IMR-90 (cell line): Measurements from ENCODE around the gene PRDM15. TPM values are rescaled to one million over a fixed set of nuclear protein-coding genes. Genes with fewer than 3 reads are reported as not detected.

ENCODE experiments used
- ATAC-seq: fragments of 200-7000 bp; cut with Tn5 transposase; 2 replicates; pipeline ENCODE4 v1.9.1; 2020; ENCODE audit warnings: low read depth, mild to moderate bottlenecking, moderate library complexity
- BruUV-seq: library from RNA; stranded (reverse); fragments of 400-500 nt; replicated peaks from 2 replicates; lab custom pipeline; 2021; lab: Mats Ljungman, UMichigan
- CTCF ChIA-PET: fragments of 300-600 bp; formaldehyde crosslinking; extraction: SDS; loops from one replicate; lab custom pipeline; 2021; ENCODE audit warnings: antibody characterized with exemption; lab: Yijun Ruan, JAX
- POLR2A ChIA-PET: fragments of 300-600 bp; sonication (Branson Sonifier 250); formaldehyde crosslinking; loops from one replicate; lab custom pipeline; 2022; ENCODE audit warnings: antibody characterized with exemption; ENCODE audit not compliant: unreplicated experiment; lab: Charles Lee
- DNase-seq: peaks from one replicate; pipeline ENCODE4 v3.0.0; 2013
- H2AFZ ChIP-seq: replicated peaks from 2 replicates; pipeline ENCODE3; 2013; ENCODE audit warnings: low read length, mild to moderate bottlenecking; ENCODE audit not compliant: poor library complexity
- H2AK5ac ChIP-seq: 2 replicates; pipeline ENCODE4 v1.6.1; 2013; ENCODE audit warnings: low read depth, low read length, inconsistent platforms
- H2AK9ac ChIP-seq: replicated peaks from 2 replicates; pipeline ENCODE3; 2013; ENCODE audit warnings: mild to moderate bottlenecking, low read depth, low read length, moderate library complexity; ENCODE audit not compliant: poor library complexity
- H2BK120ac ChIP-seq: 2 replicates; pipeline ENCODE4 v1.6.1; 2013; ENCODE audit warnings: low read depth, low read length, inconsistent platforms
- H2BK15ac ChIP-seq: 3 replicates; pipeline ENCODE4 v1.6.1; 2013; ENCODE audit warnings: low read depth, low read length, inconsistent platforms
- H2BK20ac ChIP-seq: 2 replicates; pipeline ENCODE4 v1.6.1; 2013; ENCODE audit warnings: low read depth, mild to moderate bottlenecking, inconsistent platforms, low read length, moderate library complexity
- H2BK5ac ChIP-seq: 2 replicates; pipeline ENCODE4 v1.6.1; 2013; ENCODE audit warnings: mild to moderate bottlenecking, low read depth, low read length, inconsistent platforms; ENCODE audit not compliant: poor library complexity, severe bottlenecking
- H3K14ac ChIP-seq: replicated peaks from 2 replicates; pipeline ENCODE4 v1.6.1; 2013; ENCODE audit warnings: low read depth, low read length, inconsistent platforms
- H3K18ac ChIP-seq: 2 replicates; pipeline ENCODE4 v1.6.1; 2013; ENCODE audit warnings: low read depth, low read length, control low read depth
- H3K23ac ChIP-seq: 2 replicates; pipeline ENCODE4 v1.6.1; 2013; ENCODE audit warnings: low read depth, low read length, inconsistent platforms
- H3K27ac ChIP-seq: 2 replicates; pipeline ENCODE4 v1.5.1; 2013; ENCODE audit warnings: mild to moderate bottlenecking, control low read depth, low read length; ENCODE audit not compliant: insufficient read depth
- H3K27me3 ChIP-seq: 2 replicates; pipeline ENCODE4 v1.6.1; 2013; ENCODE audit warnings: low read length; ENCODE audit not compliant: control insufficient read depth, insufficient read depth
- H3K36me3 ChIP-seq: 2 replicates; pipeline ENCODE4 v1.6.1; 2013; ENCODE audit warnings: low read length, mixed read lengths; ENCODE audit not compliant: control insufficient read depth, insufficient read depth
- H3K4ac ChIP-seq: 2 replicates; pipeline ENCODE4 v1.6.1; 2013; ENCODE audit warnings: low read depth, low read length, inconsistent platforms
- H3K4me1 ChIP-seq: 2 replicates; pipeline ENCODE4 v1.6.1; 2013; ENCODE audit warnings: low read length, mixed read lengths; ENCODE audit not compliant: control insufficient read depth, insufficient read depth
- H3K4me2 ChIP-seq: 2 replicates; pipeline ENCODE4 v1.6.1; 2013; ENCODE audit warnings: low read depth, mild to moderate bottlenecking, control low read depth, low read length, moderate library complexity
- H3K4me3 ChIP-seq: 2 replicates; pipeline ENCODE4 v1.5.1; 2013; ENCODE audit warnings: low read depth, mild to moderate bottlenecking, control low read depth, low read length, moderate library complexity; ENCODE audit not compliant: insufficient read depth
- H3K56ac ChIP-seq: 2 replicates; pipeline ENCODE4 v1.6.1; 2013; ENCODE audit warnings: low read length, inconsistent platforms; ENCODE audit not compliant: insufficient read depth; ENCODE audit errors: extremely low read depth
- H3K79me1 ChIP-seq, 2 experiments: 2 replicates each; pipeline ENCODE4 v1.6.1; 2013; ENCODE audit warnings: low read length in 2 of 2, inconsistent platforms in 1 of 2, low read depth in 1 of 2
- H3K9ac ChIP-seq: 2 replicates; pipeline ENCODE4 v1.6.1; 2013; ENCODE audit warnings: low read depth, low read length, control low read depth
- H3K9me1 ChIP-seq: 2 replicates; pipeline ENCODE4 v1.6.1; 2013; ENCODE audit warnings: low read length, inconsistent platforms; ENCODE audit not compliant: insufficient read depth
- H3K9me3 ChIP-seq: 2 replicates; pipeline ENCODE4 v1.6.1; 2013; ENCODE audit warnings: low read length; ENCODE audit not compliant: control insufficient read depth, insufficient read depth
- H4K20me1 ChIP-seq: 2 replicates; pipeline ENCODE4 v1.6.1; 2013; ENCODE audit warnings: low read length, inconsistent platforms; ENCODE audit not compliant: insufficient read depth
- H4K5ac ChIP-seq: 2 replicates; pipeline ENCODE4 v1.6.1; 2013; ENCODE audit warnings: mild to moderate bottlenecking, low read depth, low read length, control low read depth
- H4K8ac ChIP-seq, 2 experiments: 2 replicates each; pipeline ENCODE4 v1.6.1; 2013; ENCODE audit warnings: low read depth in 2 of 2, low read length in 2 of 2, control low read depth in 1 of 2, inconsistent platforms in 1 of 2
- H4K91ac ChIP-seq: 2 replicates; pipeline ENCODE4 v1.6.1; 2013; ENCODE audit warnings: low read depth, low read length, inconsistent platforms; ENCODE audit not compliant: insufficient read depth
- CEBPB ChIP-seq: IDR thresholded peaks from 2 replicates; pipeline ENCODE4 v1.6.1; 2012; ENCODE audit warnings: low read depth, low read length, improper control_type of control experiment
- CHD1 ChIP-seq: IDR thresholded peaks from 2 replicates; pipeline ENCODE4 v1.6.1; 2012; ENCODE audit warnings: low read depth, low read length, improper control_type of control experiment
- FOS ChIP-seq: fragments of 150-350 bp; IDR thresholded peaks from 2 replicates; pipeline ENCODE4 v1.6.1; 2016; ENCODE audit warnings: low read depth, low read length
- MAZ ChIP-seq: IDR thresholded peaks from 2 replicates; pipeline ENCODE4 v1.6.1; 2012; ENCODE audit warnings: low read depth, mild to moderate bottlenecking, low read length, improper control_type of control experiment, moderate library complexity, borderline replicate concordance
- MXI1 ChIP-seq: IDR thresholded peaks from 2 replicates; pipeline ENCODE4 v1.6.1; 2012; ENCODE audit warnings: low read depth, mild to moderate bottlenecking, low read length, moderate library complexity, borderline replicate concordance
- NFE2L2 ChIP-seq: fragments of 150-350 bp; IDR thresholded peaks from 2 replicates; pipeline ENCODE4 v1.6.1; 2016; ENCODE audit warnings: low read depth, mild to moderate bottlenecking, low read length
- POLR2A ChIP-seq: IDR thresholded peaks from 2 replicates; pipeline ENCODE4 v1.6.1; 2012; ENCODE audit warnings: mild to moderate bottlenecking, low read depth, low read length
- RCOR1 ChIP-seq: IDR thresholded peaks from 2 replicates; pipeline ENCODE4 v1.6.1; 2012; ENCODE audit warnings: mild to moderate bottlenecking, low read length, improper control_type of control experiment; ENCODE audit not compliant: insufficient replicate concordance
- RFX5 ChIP-seq: IDR thresholded peaks from 2 replicates; pipeline ENCODE4 v1.8.0; 2012; ENCODE audit warnings: low read depth, mild to moderate bottlenecking, low read length, moderate library complexity
- SMC3 ChIP-seq: fragments of 150-350 bp; IDR thresholded peaks from 2 replicates; pipeline ENCODE4 v1.6.1; 2016; ENCODE audit warnings: low read depth, mild to moderate bottlenecking, antibody characterized with exemption, low read length, moderate library complexity
- WGBS, 2 experiments: methylation state at CpG; one replicate each; pipeline versions ENCODE4 v1.1.5 to v1.1.7; 2013; ENCODE audit warnings: missing lambda C conversion rate in 2 of 2; ENCODE audit not compliant: insufficient read length in 1 of 2; ENCODE audit errors: extremely low coverage in 2 of 2; 5-methylcytosine and 5-hydroxymethylcytosine counted together
- dilution Hi-C: fragments of 300-500 bp; cut with HindIII; formaldehyde crosslinking; loops from one replicate; pipeline ENCODE4 v1.14.3; 2018; ENCODE audit warnings: low sequenced_read_pairs; ENCODE audit not compliant: unreplicated experiment
- in situ Hi-C: fragments of 300-500 bp; cut with MboI; formaldehyde crosslinking; loops from 3 replicates; pipeline ENCODE4 v1.14.3; 2019; ENCODE audit warnings: low sequenced_read_pairs, inconsistent platforms, mixed read lengths
- intact Hi-C: fragments of 100-400 bp; cut with micrococcal nuclease; formaldehyde crosslinking; loops from 2 replicates; pipeline ENCODE4 v1.10.0; 2022
- polyA plus RNA-seq, 3 experiments: library from polyadenylated mRNA; depleted of rRNA; stranded (reverse); fragments of >200 nt; gene quantifications; 2 replicates each; pipeline ENCODE4 v1.2.3, GENCODE V29; 2012; ENCODE audit warnings: low replicate concordance in 1 of 3
- total RNA-seq: library from RNA; depleted of rRNA; stranded (reverse); fragments of >200 nt; gene quantifications from 2 replicates; pipeline ENCODE4 v1.2.3, GENCODE V29; 2012
- TF ChIP-seq, protein P1 (sequence below): conservative IDR thresholded peaks from 2 replicates; pipeline ENCODE4 v1.5.1; 2012; ENCODE audit warnings: mild to moderate bottlenecking, low read depth, low read length, improper control_type of control experiment
- TF ChIP-seq, protein P2 (sequence below): fragments of 150-350 bp; IDR thresholded peaks from 2 replicates; pipeline ENCODE4 v1.6.1; 2017; ENCODE audit warnings: mild to moderate bottlenecking, antibody characterized with exemption, low read length, low read depth

PRDM15 gene
- total and polyA plus RNA-seq, 2 of the 4 experiments (the other 2 are of a cell fraction) = 7.3 to 8.8 TPM

DNA sequence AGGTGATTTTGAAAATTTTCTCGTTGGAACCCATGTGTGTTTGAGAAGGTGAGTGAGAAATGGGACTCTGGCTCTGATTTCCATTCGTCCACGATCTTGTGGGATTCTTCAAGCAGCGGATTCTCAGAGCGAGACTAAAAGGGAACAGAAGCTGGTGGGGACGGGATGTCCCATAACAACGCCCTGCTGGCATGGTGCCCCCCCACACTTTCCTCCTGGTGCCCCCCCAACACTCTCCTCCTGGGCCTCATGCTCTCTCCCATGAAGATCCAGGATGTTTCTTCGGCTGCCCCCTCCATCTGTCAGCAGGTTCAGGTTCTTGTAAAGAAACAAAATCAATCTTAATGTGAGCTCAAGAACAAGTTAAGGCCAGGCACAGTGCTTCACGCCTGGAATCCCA is 29.1 kb downstream of the PRDM15 start:
- no TSS peak for BruUV-seq
- no peak overlapping the region for H3K4me3 ChIP-seq
- no peak overlapping the region for H3K4me2 ChIP-seq
- H3K18ac ChIP-seq = no peak overlapping the region
- H3K79me1 ChIP-seq = 0 out of 4 replicates have a peak, but pooled peaks cover 0 to 4% of the 10 kb centered on the region in 2 experiments
- no peak overlapping the region for H4K8ac ChIP-seq
- intact Hi-C loops (no loop called here), in situ Hi-C loops (no loop called here), dilution Hi-C loops (no loop called here)
- H3K4ac ChIP-seq = no peak overlapping the region
- no peaks in the 10 kb centered on the region for H3K9me3 ChIP-seq
- no peak overlapping the region for H3K56ac ChIP-seq
- H2BK5ac ChIP-seq = no peak overlapping the region
- no peak overlapping the region for H2AK9ac ChIP-seq
- no peak for DNase-seq
- no peak overlapping the region for H4K91ac ChIP-seq
- H2AK5ac ChIP-seq = no peak overlapping the region
- 100% methylated on average over 2 of the region's 9 CpGs; no CpG with 5 or more reads in 1 of the 2 experiments for WGBS, 2 experiments
- no peaks in the 10 kb centered on the region for H3K4me1 ChIP-seq
- H2BK15ac ChIP-seq = no peak overlapping the region
- no peak for TF ChIP-seq CHD1
- TF ChIP-seq MAZ = no peak
- TF ChIP-seq SMC3 = no peak
- TF ChIP-seq RFX5 = no peak
- TF ChIP-seq NFE2L2 = no peak
- TF ChIP-seq, protein P1, sequence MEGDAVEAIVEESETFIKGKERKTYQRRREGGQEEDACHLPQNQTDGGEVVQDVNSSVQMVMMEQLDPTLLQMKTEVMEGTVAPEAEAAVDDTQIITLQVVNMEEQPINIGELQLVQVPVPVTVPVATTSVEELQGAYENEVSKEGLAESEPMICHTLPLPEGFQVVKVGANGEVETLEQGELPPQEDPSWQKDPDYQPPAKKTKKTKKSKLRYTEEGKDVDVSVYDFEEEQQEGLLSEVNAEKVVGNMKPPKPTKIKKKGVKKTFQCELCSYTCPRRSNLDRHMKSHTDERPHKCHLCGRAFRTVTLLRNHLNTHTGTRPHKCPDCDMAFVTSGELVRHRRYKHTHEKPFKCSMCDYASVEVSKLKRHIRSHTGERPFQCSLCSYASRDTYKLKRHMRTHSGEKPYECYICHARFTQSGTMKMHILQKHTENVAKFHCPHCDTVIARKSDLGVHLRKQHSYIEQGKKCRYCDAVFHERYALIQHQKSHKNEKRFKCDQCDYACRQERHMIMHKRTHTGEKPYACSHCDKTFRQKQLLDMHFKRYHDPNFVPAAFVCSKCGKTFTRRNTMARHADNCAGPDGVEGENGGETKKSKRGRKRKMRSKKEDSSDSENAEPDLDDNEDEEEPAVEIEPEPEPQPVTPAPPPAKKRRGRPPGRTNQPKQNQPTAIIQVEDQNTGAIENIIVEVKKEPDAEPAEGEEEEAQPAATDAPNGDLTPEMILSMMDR = no peak
- TF ChIP-seq FOS = no peak
- no peak for TF ChIP-seq RCOR1
- no peak for TF ChIP-seq MXI1
- TF ChIP-seq CEBPB = no peak
- no peak for TF ChIP-seq POLR2A
- TF ChIP-seq, protein P2, sequence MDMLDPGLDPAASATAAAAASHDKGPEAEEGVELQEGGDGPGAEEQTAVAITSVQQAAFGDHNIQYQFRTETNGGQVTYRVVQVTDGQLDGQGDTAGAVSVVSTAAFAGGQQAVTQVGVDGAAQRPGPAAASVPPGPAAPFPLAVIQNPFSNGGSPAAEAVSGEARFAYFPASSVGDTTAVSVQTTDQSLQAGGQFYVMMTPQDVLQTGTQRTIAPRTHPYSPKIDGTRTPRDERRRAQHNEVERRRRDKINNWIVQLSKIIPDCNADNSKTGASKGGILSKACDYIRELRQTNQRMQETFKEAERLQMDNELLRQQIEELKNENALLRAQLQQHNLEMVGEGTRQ = no peak
- no peak for ATAC-seq
- POLR2A ChIA-PET = no interaction called here
- no peaks in the 10 kb centered on the region; the same call in 1 of the 2 replicates for H3K9me1 ChIP-seq
- CTCF ChIA-PET = no interaction called here
- peaks cover 20% of the 10 kb centered on the region for H3K36me3 ChIP-seq
- no peak overlapping the region for H3K23ac ChIP-seq
- no peaks in the 10 kb centered on the region for H3K27me3 ChIP-seq
- H4K5ac ChIP-seq = no peak overlapping the region
- H2BK120ac ChIP-seq = no peak overlapping the region
- no peak overlapping the region for H3K9ac ChIP-seq
- H3K14ac ChIP-seq = no peak overlapping the region
- H2BK20ac ChIP-seq = no peak overlapping the region
- no peak overlapping the region for H2AFZ ChIP-seq
- no peak overlapping the region for H3K27ac ChIP-seq
- no peaks in the 10 kb centered on the region; the same call in 1 of the 2 replicates for H4K20me1 ChIP-seq
